Measurements from ENCODE around the gene VAV3.

Gene VAV3

GRCh38 chr1:107622966-107623365 is 342.0 kb downstream of the VAV3 start:
- no peak overlapping the region for H3K27ac ChIP-seq (ENCODE audit: low read depth, low read length)
- no peak overlapping the region for H3K4me3 ChIP-seq (ENCODE audit: low read depth in 1 of 2, low read length in 2 of 2)
- no peaks in the 10 kb centered on the region for H3K36me3 ChIP-seq (ENCODE audit: insufficient read depth, low read length)
- H3K4me1 ChIP-seq (ENCODE audit: insufficient read depth, low read length): peaks cover 18% of the 10 kb centered on the region
- no peaks in the 10 kb centered on the region for H3K27me3 ChIP-seq (ENCODE audit: control insufficient read depth in 1 of 2, insufficient read depth in 2 of 2, low read length in 2 of 2)
- H3K9me3 ChIP-seq (ENCODE audit: low read length): no peaks in the 10 kb centered on the region
- no peak overlapping the region for H3K9ac ChIP-seq (ENCODE audit: low read length)

- no peak overlapping the region for H3K27ac ChIP-seq (ENCODE audit: low read depth, low read length)
- no peaks in the 10 kb centered on the region for H3K36me3 ChIP-seq (ENCODE audit: insufficient read depth, low read length)
- H3K4me1 ChIP-seq (ENCODE audit: insufficient read depth, low read length): peaks cover 18% of the 10 kb centered on the region
- H3K9me3 ChIP-seq (ENCODE audit: low read length): no peaks in the 10 kb centered on the region
- no peak overlapping the region for H3K9ac ChIP-seq (ENCODE audit: low read length)
- no peaks in the 10 kb centered on the region for H3K27me3 ChIP-seq (ENCODE audit: control insufficient read depth in 1 of 2, insufficient read depth in 2 of 2, low read length in 2 of 2)
- no peak overlapping the region for H3K4me3 ChIP-seq (ENCODE audit: low read depth in 1 of 2, low read length in 2 of 2)
Observed at GRCh38 chr1:107622535-107622934, 342.4 kb downstream of the VAV3 start.

- H3K27me3 ChIP-seq (ENCODE audit: control insufficient read depth in 1 of 2, insufficient read depth in 2 of 2, low read length in 2 of 2): no peaks in the 10 kb centered on the region
- H3K27ac ChIP-seq (ENCODE audit: low read depth, low read length): no peak overlapping the region
- no peaks in the 10 kb centered on the region for H3K36me3 ChIP-seq (ENCODE audit: insufficient read depth, low read length)
- H3K4me3 ChIP-seq (ENCODE audit: low read depth in 1 of 2, low read length in 2 of 2): no peak overlapping the region
- H3K9me3 ChIP-seq (ENCODE audit: low read length): no peaks in the 10 kb centered on the region
- no peak overlapping the region for H3K9ac ChIP-seq (ENCODE audit: low read length)
- H3K4me1 ChIP-seq (ENCODE audit: insufficient read depth, low read length): peaks cover 7% of the 10 kb centered on the region
Observed at GRCh38 chr1:107620753-107621152, 344.2 kb downstream of the VAV3 start.

- Histone ChIP-seq H3K27me3 (ENCODE audit: control insufficient read depth in 1 of 2, insufficient read depth in 2 of 2, low read length in 2 of 2) (no peaks in the 10 kb centered on the region), H3K9ac (ENCODE audit: low read length) (no peak overlapping the region), H3K9me3 (ENCODE audit: low read length) (no peaks in the 10 kb centered on the region), H3K4me1 (ENCODE audit: insufficient read depth, low read length) (peaks cover 7% of the 10 kb centered on the region), H3K4me3 (ENCODE audit: low read depth in 1 of 2, low read length in 2 of 2) (no peak overlapping the region), H3K36me3 (ENCODE audit: insufficient read depth, low read length) (no peaks in the 10 kb centered on the region), H3K27ac (ENCODE audit: low read depth, low read length) (no peak overlapping the region)
Observed at GRCh38 chr1:107618539-107618938, 346.4 kb downstream of the VAV3 start.

GRCh38 chr1:107617921-107618320 is 347.1 kb downstream of the VAV3 start:
- no peak overlapping the region for H3K9ac ChIP-seq (ENCODE audit: low read length)
- H3K4me1 ChIP-seq (ENCODE audit: insufficient read depth, low read length): peaks cover 5% of the 10 kb centered on the region
- H3K4me3 ChIP-seq (ENCODE audit: low read depth in 1 of 2, low read length in 2 of 2): no peak overlapping the region
- H3K36me3 ChIP-seq (ENCODE audit: insufficient read depth, low read length): no peaks in the 10 kb centered on the region
- no peak overlapping the region for H3K27ac ChIP-seq (ENCODE audit: low read depth, low read length)
- no peaks in the 10 kb centered on the region for H3K27me3 ChIP-seq (ENCODE audit: control insufficient read depth in 1 of 2, insufficient read depth in 2 of 2, low read length in 2 of 2)
- H3K9me3 ChIP-seq (ENCODE audit: low read length): no peaks in the 10 kb centered on the region

GRCh38 chr1:107617456-107617855 is 347.5 kb downstream of the VAV3 start:
- Histone ChIP-seq H3K9ac (ENCODE audit: low read length) (no peak overlapping the region), H3K27ac (ENCODE audit: low read depth, low read length) (no peak overlapping the region), H3K27me3 (ENCODE audit: control insufficient read depth in 1 of 2, insufficient read depth in 2 of 2, low read length in 2 of 2) (no peaks in the 10 kb centered on the region), H3K4me3 (ENCODE audit: low read depth in 1 of 2, low read length in 2 of 2) (no peak overlapping the region), H3K9me3 (ENCODE audit: low read length) (no peaks in the 10 kb centered on the region), H3K36me3 (ENCODE audit: insufficient read depth, low read length) (no peaks in the 10 kb centered on the region), H3K4me1 (ENCODE audit: insufficient read depth, low read length) (peaks cover under 1% of the 10 kb centered on the region)

GRCh38 chr1:107609808-107610207 is 355.2 kb downstream of the VAV3 start:
- no peak overlapping the region for H3K27ac ChIP-seq (ENCODE audit: low read depth, low read length)
- peaks cover 7% of the 10 kb centered on the region for H3K4me1 ChIP-seq (ENCODE audit: insufficient read depth, low read length)
- H3K4me3 ChIP-seq (ENCODE audit: low read depth in 1 of 2, low read length in 2 of 2): no peak overlapping the region
- H3K9me3 ChIP-seq (ENCODE audit: low read length): no peaks in the 10 kb centered on the region
- no peaks in the 10 kb centered on the region for H3K36me3 ChIP-seq (ENCODE audit: insufficient read depth, low read length)
- H3K9ac ChIP-seq (ENCODE audit: low read length): no peak overlapping the region
- H3K27me3 ChIP-seq (ENCODE audit: control insufficient read depth in 1 of 2, insufficient read depth in 2 of 2, low read length in 2 of 2): no peaks in the 10 kb centered on the region

GRCh38 chr1:107604825-107605224 is 360.2 kb downstream of the VAV3 start:
- no peaks in the 10 kb centered on the region for H3K27me3 ChIP-seq (ENCODE audit: control insufficient read depth in 1 of 2, insufficient read depth in 2 of 2, low read length in 2 of 2)
- H3K4me3 ChIP-seq (ENCODE audit: low read depth in 1 of 2, low read length in 2 of 2): no peak overlapping the region
- H3K4me1 ChIP-seq (ENCODE audit: insufficient read depth, low read length): peaks cover 5% of the 10 kb centered on the region
- H3K9ac ChIP-seq (ENCODE audit: low read length): no peak overlapping the region
- H3K36me3 ChIP-seq (ENCODE audit: insufficient read depth, low read length): no peaks in the 10 kb centered on the region
- H3K27ac ChIP-seq (ENCODE audit: low read depth, low read length): no peak overlapping the region
- H3K9me3 ChIP-seq (ENCODE audit: low read length): no peaks in the 10 kb centered on the region

- Histone ChIP-seq H3K9ac (ENCODE audit: low read length) (no peak overlapping the region), H3K36me3 (ENCODE audit: insufficient read depth, low read length) (no peaks in the 10 kb centered on the region), H3K27me3 (ENCODE audit: control insufficient read depth in 1 of 2, insufficient read depth in 2 of 2, low read length in 2 of 2) (no peaks in the 10 kb centered on the region), H3K27ac (ENCODE audit: low read depth, low read length) (no peak overlapping the region), H3K9me3 (ENCODE audit: low read length) (no peaks in the 10 kb centered on the region), H3K4me1 (ENCODE audit: insufficient read depth, low read length) (peaks cover 7% of the 10 kb centered on the region), H3K4me3 (ENCODE audit: low read depth in 1 of 2, low read length in 2 of 2) (no peak overlapping the region)
Observed at GRCh38 chr1:107600607-107601160, 364.3 kb downstream of the VAV3 start.

GRCh38 chr1:107599220-107599619 is 365.8 kb downstream of the VAV3 start:
- no peak overlapping the region for H3K27ac ChIP-seq (ENCODE audit: low read depth, low read length)
- H3K9me3 ChIP-seq (ENCODE audit: low read length): no peaks in the 10 kb centered on the region
- H3K27me3 ChIP-seq (ENCODE audit: control insufficient read depth in 1 of 2, insufficient read depth in 2 of 2, low read length in 2 of 2): no peaks in the 10 kb centered on the region
- no peak overlapping the region for H3K4me3 ChIP-seq (ENCODE audit: low read depth in 1 of 2, low read length in 2 of 2)
- no peak overlapping the region for H3K9ac ChIP-seq (ENCODE audit: low read length)
- no peaks in the 10 kb centered on the region for H3K36me3 ChIP-seq (ENCODE audit: insufficient read depth, low read length)
- peaks cover 14% of the 10 kb centered on the region for H3K4me1 ChIP-seq (ENCODE audit: insufficient read depth, low read length)

GRCh38 chr1:107597290-107597689 is 367.7 kb downstream of the VAV3 start:
- Histone ChIP-seq H3K9ac (ENCODE audit: low read length) (no peak overlapping the region), H3K36me3 (ENCODE audit: insufficient read depth, low read length) (no peaks in the 10 kb centered on the region), H3K4me3 (ENCODE audit: low read depth in 1 of 2, low read length in 2 of 2) (no peak overlapping the region), H3K4me1 (ENCODE audit: insufficient read depth, low read length) (peaks cover 27% of the 10 kb centered on the region), H3K9me3 (ENCODE audit: low read length) (no peaks in the 10 kb centered on the region), H3K27ac (ENCODE audit: low read depth, low read length) (no peak overlapping the region), H3K27me3 (ENCODE audit: control insufficient read depth in 1 of 2, insufficient read depth in 2 of 2, low read length in 2 of 2) (no peaks in the 10 kb centered on the region)

- Histone ChIP-seq H3K9me3 (ENCODE audit: low read length) (no peaks in the 10 kb centered on the region), H3K9ac (ENCODE audit: low read length) (no peak overlapping the region), H3K36me3 (ENCODE audit: insufficient read depth, low read length) (no peaks in the 10 kb centered on the region), H3K27me3 (ENCODE audit: control insufficient read depth in 1 of 2, insufficient read depth in 2 of 2, low read length in 2 of 2) (no peaks in the 10 kb centered on the region), H3K27ac (ENCODE audit: low read depth, low read length) (peak overlapping the region; percentile 32), H3K4me3 (ENCODE audit: low read depth in 1 of 2, low read length in 2 of 2) (no peak overlapping the region), H3K4me1 (ENCODE audit: insufficient read depth, low read length) (peaks cover 27% of the 10 kb centered on the region)
Observed at GRCh38 chr1:107594536-107594935, 370.4 kb downstream of the VAV3 start.

Data from muscle layer of colon (tissue), 2 donors.